Transverse colon (tissue), 4 donors: Measurements from ENCODE around the gene ADH1A.

ENCODE experiments used
- CTCF ChIP-seq, 5 experiments: fragments of 200-600 bp in 3 of 5; fragments of 450-650 bp in 2 of 5; sonication (generic) in 3 of 5; IDR thresholded peaks; 1 replicate in 2 of 5; 2 replicates in 3 of 5; pipeline ENCODE4 v1.5.1; 2016 to 2017; ENCODE audit warnings: antibody characterized with exemption in 5 of 5, inconsistent platforms in 3 of 5, mild to moderate bottlenecking in 2 of 5, moderate library complexity in 1 of 5
- POLR2AphosphoS5 ChIP-seq, 3 donors: sonication (generic); formaldehyde crosslinking; IDR thresholded peaks; one replicate each; pipeline ENCODE4 v1.6.1; 2016; ENCODE audit warnings: antibody characterized with exemption in 3 of 3

- TF ChIP-seq CTCF (IDR thresholded peaks at IDR 0.05) (no peak), POLR2AphosphoS5 (IDR thresholded peaks at IDR 0.05) (no peak)
Measured at GRCh38 chr4:99234331-99235010, 56.3 kb downstream of the ADH1A start.
